HG03469 (cell line): Measurements from ENCODE around the gene CFHR5.
"Not testable (repeated sequence)": the region's sequence is repeated elsewhere in the genome, so short reads cannot be mapped to it uniquely, and the experiment has no call there.

Source experiments
- ATAC-seq: cut with Tn5 transposase; IDR thresholded peaks from one replicate; pipeline ENCODE4 v1.9.1; 2021; ENCODE audit warnings: mild to moderate bottlenecking, moderate library complexity, moderate number of reproducible peaks; ENCODE audit not compliant: unreplicated experiment

Gene CFHR5

GRCh38 chr1:196977278-196977677 is at the start of gene CFHR5:
Gene CFHR5, plus strand, starts transcription at chr1:196977556. Its CDS starts 109 bp downstream, at chr1:196977665.
- no peak for ATAC-seq

- ATAC-seq = not testable (repeated sequence)
Measured at GRCh38 chr1:196932853-196933252, 44.5 kb upstream of the CFHR5 start.

- no peak for ATAC-seq
Measured at GRCh38 chr1:196933531-196934189, 43.7 kb upstream of the CFHR5 start.

GRCh38 chr1:196941474-196941873 is 35.9 kb upstream of the CFHR5 start:
- ATAC-seq = not testable (repeated sequence)

GRCh38 chr1:196943568-196943967 is 33.8 kb upstream of the CFHR5 start, which contains the start of gene CFHR2:
Gene CFHR2, plus strand, starts transcription at chr1:196943738. Its CDS starts 143 bp downstream, at chr1:196943881.
- not testable (repeated sequence) for ATAC-seq

- peak; percentile 83 for ATAC-seq
Measured at GRCh38 chr1:196951711-196952394, 25.5 kb upstream of the CFHR5 start.

GRCh38 chr1:196954778-196955177 is 22.6 kb upstream of the CFHR5 start:
- no peak for ATAC-seq

GRCh38 chr1:196955926-196956325 is 21.4 kb upstream of the CFHR5 start:
- ATAC-seq = no peak

- peak; percentile 80 for ATAC-seq
Measured at GRCh38 chr1:196960854-196961253, 16.5 kb upstream of the CFHR5 start.

- no peak for ATAC-seq
Measured at GRCh38 chr1:196970182-196970581, 7.2 kb upstream of the CFHR5 start.

- ATAC-seq = no peak
Measured at GRCh38 chr1:196976278-196976677, 1.1 kb upstream of the CFHR5 start.

- ATAC-seq = no peak
Measured at GRCh38 chr1:196980859-196981258, 3.5 kb downstream of the CFHR5 start.

GRCh38 chr1:196982247-196982646 is 4.9 kb downstream of the CFHR5 start:
- not testable (repeated sequence) for ATAC-seq

GRCh38 chr1:196991919-196992651 is 14.7 kb downstream of the CFHR5 start:
- not testable (repeated sequence) for ATAC-seq

- ATAC-seq = no peak
Measured at GRCh38 chr1:196993916-196994315, 16.6 kb downstream of the CFHR5 start.

GRCh38 chr1:196997423-196997822 is 20.1 kb downstream of the CFHR5 start:
- ATAC-seq = no peak

- no peak for ATAC-seq
Measured at GRCh38 chr1:197001828-197002227, 24.5 kb downstream of the CFHR5 start.

GRCh38 chr1:197003132-197003531 is 25.8 kb downstream of the CFHR5 start:
- ATAC-seq = no peak

- no peak for ATAC-seq
Measured at GRCh38 chr1:197008861-197009260, 31.5 kb downstream of the CFHR5 start.

GRCh38 chr1:197011614-197012013 is 34.3 kb downstream of the CFHR5 start:
- ATAC-seq = no peak

- ATAC-seq = no peak
Measured at GRCh38 chr1:197013234-197013633, 35.9 kb downstream of the CFHR5 start.

GRCh38 chr1:197016751-197017150 is 39.4 kb downstream of the CFHR5 start:
- no peak for ATAC-seq
